AG20443 (cell line): ENCODE measurements around the gene SNX2.
"Not testable (repeated sequence)": the region's sequence is repeated elsewhere in the genome, so short reads cannot be mapped to it uniquely, and the experiment has no call there.

Experiments
- DNase-seq: peaks from one replicate; pipeline ENCODE4 v3.0.0; 2012; ENCODE audit warnings: low spot score, mixed read lengths

SNX2 gene

DNA sequence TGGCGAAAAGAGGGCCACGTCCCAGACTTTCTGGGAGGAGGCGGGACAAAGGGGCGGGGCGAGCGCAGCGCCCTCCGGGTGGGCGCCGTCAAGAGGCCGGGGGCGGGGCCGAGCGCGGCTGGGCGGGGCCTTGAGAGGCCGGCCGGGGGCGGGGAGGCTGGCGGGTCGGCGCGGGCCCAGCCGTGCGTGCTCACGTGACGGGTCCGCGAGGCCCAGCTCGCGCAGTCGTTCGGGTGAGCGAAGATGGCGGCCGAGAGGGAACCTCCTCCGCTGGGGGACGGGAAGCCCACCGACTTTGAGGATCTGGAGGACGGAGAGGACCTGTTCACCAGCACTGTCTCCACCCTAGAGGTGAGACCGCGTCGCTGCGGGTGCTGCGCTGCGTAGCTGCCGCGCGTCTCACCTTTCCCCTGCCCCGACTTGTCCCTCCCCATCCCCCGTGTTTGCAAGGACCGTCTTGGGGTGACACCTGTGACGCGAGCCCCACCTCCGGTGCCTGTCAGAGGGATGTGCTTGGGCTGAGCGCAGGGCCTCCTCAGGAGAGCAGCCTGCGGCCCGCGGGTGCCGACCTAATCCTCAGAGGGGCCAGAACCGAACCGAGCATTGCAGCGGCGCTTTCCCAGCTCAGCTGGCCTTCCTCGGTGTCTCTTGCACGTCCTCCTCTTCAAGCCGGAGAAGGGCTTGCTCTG lies at the start of gene SNX2:
SNX2 (plus strand) TSS at position 220 of the 689 bp plus-strand sequence; CDS start at position 244, 24 bp downstream.
- DNase-seq: peak; percentile 97

GRCh38 chr5:122727112-122727541 lies 47.8 kb upstream of the SNX2 start:
- DNase-seq: peak; percentile 72

DNA sequence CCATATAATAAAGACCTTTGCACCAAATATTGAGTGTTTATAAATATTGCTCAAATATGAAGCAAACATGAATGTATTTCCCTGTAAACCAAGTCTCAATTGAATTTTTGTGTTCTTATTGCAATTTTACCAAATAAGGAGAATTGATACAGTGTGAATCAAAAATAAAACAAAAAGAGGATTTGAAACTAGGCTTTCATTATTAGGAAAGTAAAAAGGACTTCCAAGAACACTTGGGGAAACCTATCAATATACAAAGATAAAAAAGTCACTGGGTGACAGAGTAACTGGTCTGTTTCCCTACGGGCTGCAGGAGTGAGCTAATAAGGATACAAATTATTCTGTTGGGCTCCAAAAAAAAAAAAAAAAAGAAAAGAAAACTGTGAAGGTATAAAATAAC lies 44.8 kb upstream of the SNX2 start:
- no peak for DNase-seq

GRCh38 chr5:122730456-122730855 lies 44.4 kb upstream of the SNX2 start:
- no peak for DNase-seq

- DNase-seq: no peak
Measured at GRCh38 chr5:122736086-122736845, 38.6 kb upstream of the SNX2 start.

GRCh38 chr5:122738088-122738487 lies 36.8 kb upstream of the SNX2 start:
- DNase-seq: no peak

GRCh38 chr5:122741681-122742080 lies 33.2 kb upstream of the SNX2 start:
- peak; percentile 11 for DNase-seq

- no peak for DNase-seq
Measured at GRCh38 chr5:122743261-122743660, 31.6 kb upstream of the SNX2 start.

GRCh38 chr5:122745597-122745996 lies 29.3 kb upstream of the SNX2 start:
- no peak for DNase-seq

- no peak for DNase-seq
Measured at GRCh38 chr5:122749886-122750285, 25.0 kb upstream of the SNX2 start.

DNA sequence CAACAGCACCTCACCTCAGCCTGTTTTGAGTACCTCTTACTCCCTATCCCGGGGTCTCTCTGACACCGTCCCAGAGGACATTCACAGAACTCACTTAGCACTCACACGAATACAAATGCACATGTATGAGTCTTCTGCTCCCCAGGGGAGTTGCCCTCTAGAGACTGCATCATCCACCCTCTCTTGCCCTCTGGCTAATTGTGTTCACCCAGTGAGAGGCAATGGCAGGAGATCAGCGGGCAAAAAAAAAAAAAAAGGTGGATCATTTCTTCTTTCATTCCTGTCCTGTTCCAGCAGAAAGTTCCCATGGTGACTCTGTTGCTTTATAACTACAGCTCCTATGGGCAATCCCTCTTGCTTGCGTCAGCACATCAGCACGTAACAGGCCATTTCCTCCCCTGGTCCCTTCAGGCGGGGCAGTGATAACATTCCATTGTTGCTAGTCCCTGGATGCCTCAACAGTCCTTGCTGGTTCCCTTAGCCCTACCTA lies 23.5 kb upstream of the SNX2 start:
- no peak for DNase-seq

- DNase-seq: no peak
Measured at GRCh38 chr5:122753500-122753899, 21.4 kb upstream of the SNX2 start.

GRCh38 chr5:122755783-122756182 lies 19.1 kb upstream of the SNX2 start:
- no peak for DNase-seq

GRCh38 chr5:122756264-122756911 lies 18.5 kb upstream of the SNX2 start:
- DNase-seq: peak; percentile 62

GRCh38 chr5:122757285-122757684 lies 17.6 kb upstream of the SNX2 start:
- no peak for DNase-seq

DNA sequence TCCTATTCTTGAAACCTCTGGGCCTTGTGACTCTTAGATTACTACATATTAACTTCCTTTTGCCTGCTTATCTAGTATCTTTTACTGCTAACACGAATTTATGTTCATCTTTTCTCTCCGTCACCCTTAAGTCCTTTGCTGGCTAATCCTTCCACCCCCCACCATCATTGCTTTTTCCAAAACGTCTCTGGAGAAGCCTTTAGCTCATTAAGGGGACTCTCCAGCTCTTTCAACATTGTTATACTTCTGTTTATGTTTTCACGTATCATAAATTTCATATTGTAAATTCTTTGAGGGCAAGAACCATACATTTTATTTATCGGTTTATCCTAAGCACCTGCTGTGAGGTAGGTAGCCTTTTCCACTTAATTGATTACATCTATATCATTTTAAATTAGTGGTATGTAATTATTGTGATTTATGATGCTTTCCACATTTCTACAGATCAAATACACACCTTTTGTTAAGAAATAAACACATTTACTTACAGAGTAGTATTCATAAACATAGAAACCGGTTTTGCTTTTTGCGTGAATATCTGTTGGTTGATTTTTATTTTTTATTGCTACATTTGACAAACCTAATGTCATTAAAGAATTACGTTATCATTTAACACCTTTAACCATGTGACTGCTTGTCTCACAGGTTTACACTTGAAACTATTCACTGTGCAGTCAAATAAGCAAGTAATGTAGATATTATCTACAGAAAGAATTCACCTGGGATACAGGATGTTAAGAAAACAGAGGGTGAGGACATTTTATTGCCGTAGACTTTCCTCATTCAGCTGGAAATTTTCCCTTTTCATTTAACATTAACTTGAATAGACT lies 15.4 kb upstream of the SNX2 start:
- no peak for DNase-seq

DNA sequence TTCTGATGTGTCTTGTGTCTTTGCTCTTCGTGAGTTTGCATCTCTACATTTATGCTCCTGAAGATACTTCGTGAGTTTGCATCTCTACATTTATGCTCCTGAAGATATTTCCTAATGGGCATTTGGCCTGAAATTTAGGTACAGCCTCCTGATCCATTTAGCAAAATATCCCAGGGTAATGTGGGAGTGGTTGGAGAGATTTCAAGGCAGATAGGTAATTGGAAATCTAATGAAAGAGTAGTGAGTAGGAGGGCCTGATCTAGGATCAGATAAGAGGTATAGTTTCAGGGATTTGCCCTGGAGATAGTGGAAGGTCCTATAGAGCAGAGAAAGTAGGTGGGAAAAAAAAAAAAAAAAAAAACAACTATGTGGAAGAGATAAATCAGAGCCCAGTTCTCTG lies 14.6 kb upstream of the SNX2 start:
- DNase-seq: no peak

DNA sequence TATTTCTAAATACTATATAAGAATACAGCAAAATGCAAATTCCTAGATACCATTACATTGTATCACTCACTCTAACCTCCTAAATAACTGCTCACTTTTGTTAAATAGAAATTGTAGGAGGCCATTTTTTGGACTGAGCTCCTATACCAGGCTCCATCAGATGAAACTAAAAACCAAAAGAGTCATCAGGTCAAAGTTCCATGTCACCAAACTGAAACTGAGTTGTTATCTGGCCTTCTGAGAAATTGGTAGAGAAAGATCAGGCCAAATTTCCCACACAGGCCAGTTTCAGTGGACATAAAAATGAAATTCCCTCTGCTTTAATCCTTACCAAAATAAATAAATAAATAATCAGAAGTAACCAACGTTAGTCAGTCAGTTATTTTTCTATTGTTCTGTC lies 13.8 kb upstream of the SNX2 start:
- no peak for DNase-seq

GRCh38 chr5:122761896-122762295 lies 13.0 kb upstream of the SNX2 start:
- not testable (repeated sequence) for DNase-seq

DNA sequence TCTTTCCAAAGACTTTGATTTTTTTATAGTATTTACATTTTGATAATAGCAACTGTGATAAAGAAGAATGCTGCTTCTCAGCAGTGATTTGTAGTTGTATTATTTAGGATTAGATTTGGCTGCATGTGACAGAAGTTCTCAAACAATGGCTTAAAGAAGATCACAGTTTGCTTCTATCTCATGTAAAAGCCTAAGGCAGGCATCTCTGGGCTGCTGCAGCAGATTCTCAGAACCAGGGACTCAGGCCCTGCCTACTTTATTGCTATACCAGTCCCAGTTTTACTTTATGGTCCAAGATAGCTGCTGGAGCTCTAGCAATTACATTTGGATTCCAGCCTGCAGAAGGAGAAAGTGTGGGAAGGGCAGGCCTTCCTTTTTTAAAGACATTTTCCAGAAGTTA lies 8.8 kb upstream of the SNX2 start:
- no peak for DNase-seq

DNA sequence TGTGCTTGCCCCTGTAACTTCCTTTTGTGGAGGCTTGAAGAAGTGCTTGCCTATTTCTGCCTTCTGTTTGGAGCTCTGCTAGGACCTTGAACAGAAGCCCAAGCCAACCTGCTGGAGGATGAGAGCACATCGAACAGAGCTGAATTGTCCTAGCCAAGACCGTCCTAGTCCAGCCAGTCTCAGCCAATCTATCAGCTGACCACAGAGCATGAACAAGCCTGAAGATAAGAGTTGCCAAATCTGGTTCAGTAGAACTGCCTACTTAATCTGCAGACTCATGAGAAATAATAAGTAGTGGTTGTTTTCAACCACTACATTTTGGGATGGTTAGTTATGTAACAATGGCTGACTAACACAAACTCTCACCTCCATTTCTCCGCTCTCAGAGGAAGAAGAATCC lies 4.4 kb upstream of the SNX2 start:
- DNase-seq: peak; percentile 11

GRCh38 chr5:122772446-122772845 lies 2.4 kb upstream of the SNX2 start:
- peak; percentile 24 for DNase-seq
